B cell (primary cell): ENCODE results near the gene ADORA2B. TPM values are rescaled to one million over a fixed set of nuclear protein-coding genes. Genes with fewer than 3 reads are reported as not detected.

Experiments
- ATAC-seq: fragments of 200-7000 bp; cut with Tn5 transposase; one replicate; pipeline ENCODE4 v1.10.0; 2021; ENCODE audit warnings: low read depth, mild to moderate bottlenecking, moderate number of reproducible peaks, moderate library complexity
- CTCF ChIA-PET: fragments of 350-600 bp; sonication (Branson Sonifier 250); formaldehyde crosslinking; loops from one replicate; lab custom pipeline; 2021; ENCODE audit warnings: antibody characterized with exemption, inconsistent platforms; lab: Charles Lee
- POLR2A ChIA-PET: fragments of 350-600 bp; sonication (Branson Sonifier 250); formaldehyde crosslinking; loops from one replicate; lab custom pipeline; 2021; ENCODE audit warnings: antibody characterized with exemption; lab: Charles Lee
- DNase-seq: peaks from one replicate; pipeline ENCODE4 v3.0.0; 2013
- H2AFZ ChIP-seq: 2 replicates; pipeline ENCODE4 v1.6.1; 2012; ENCODE audit warnings: mild to moderate bottlenecking, low read depth, low read length; ENCODE audit not compliant: insufficient read depth, poor library complexity, severe bottlenecking
- H3K27ac ChIP-seq, 2 donors: 1 replicate in 1 of 2; 2 replicates in 1 of 2; pipeline ENCODE4 v1.5.1; 2012 to 2013; ENCODE audit warnings: low read length in 2 of 2, mild to moderate bottlenecking in 2 of 2, moderate library complexity in 1 of 2
- H3K27me3 ChIP-seq, 4 experiments: fragments of 200-600 bp in 1 of 4; sonication (generic) in 1 of 4; replicated peaks in 1 of 4; 1 replicate in 2 of 4; 2 replicates in 2 of 4; pipeline versions ENCODE4 v1.6.1 to v1.7.0; 2013 to 2016; ENCODE audit warnings: low read length in 3 of 4, mild to moderate bottlenecking in 2 of 4, mixed read lengths in 1 of 4, moderate library complexity in 1 of 4; ENCODE audit not compliant: insufficient read depth in 4 of 4, control insufficient read depth in 3 of 4; ENCODE audit errors: control extremely low read depth in 1 of 4
- H3K36me3 ChIP-seq, 2 experiments: replicated peaks in 1 of 2; 1 replicate in 1 of 2; 2 replicates in 1 of 2; pipeline versions ENCODE4 v1.6.1 to v1.7.1; 2013; ENCODE audit warnings: low read length in 1 of 2; ENCODE audit not compliant: insufficient read depth in 2 of 2, control insufficient read depth in 1 of 2; ENCODE audit errors: control extremely low read depth in 1 of 2, extremely low read depth in 1 of 2
- H3K4me1 ChIP-seq, 2 donors: fragments of 200-600 bp in 1 of 2; sonication (generic) in 1 of 2; 1 replicate in 1 of 2; 2 replicates in 1 of 2; pipeline versions ENCODE4 v1.5.1 to v1.6.1; 2013 to 2017; ENCODE audit warnings: low read length in 2 of 2; ENCODE audit not compliant: control insufficient read depth in 2 of 2, insufficient read depth in 2 of 2
- H3K4me2 ChIP-seq: replicated peaks from 2 replicates; pipeline ENCODE3; 2012; ENCODE audit warnings: mild to moderate bottlenecking, low read depth, low read length; ENCODE audit not compliant: poor library complexity, severe bottlenecking
- H3K4me3 ChIP-seq, 5 experiments: fragments of 200-600 bp in 1 of 5; sonication (generic) in 1 of 5; 1 replicate in 3 of 5; 2 replicates in 2 of 5; pipeline versions ENCODE4 v1.5.1 to v1.7.0; 2011 to 2016; ENCODE audit warnings: low read length in 4 of 5, mild to moderate bottlenecking in 4 of 5, low read depth in 2 of 5, control low read depth in 1 of 5, moderate library complexity in 1 of 5; ENCODE audit not compliant: insufficient read depth in 1 of 5; ENCODE audit errors: control extremely low read depth in 1 of 5, extremely low read depth in 1 of 5
- H3K79me2 ChIP-seq: fragments of 200-600 bp; sonication (generic); one replicate; pipeline ENCODE4 v1.6.0; 2016; ENCODE audit warnings: low read length; ENCODE audit not compliant: control insufficient read depth, insufficient read depth
- H3K9ac ChIP-seq: fragments of 200-600 bp; sonication (generic); 2 replicates; pipeline ENCODE4 v1.6.1; 2017; ENCODE audit warnings: mild to moderate bottlenecking, low read length, moderate library complexity
- H3K9me3 ChIP-seq, 3 donors: one replicate each; pipeline versions ENCODE4 v1.6.1 to v1.7.1; 2013; ENCODE audit warnings: low read length in 2 of 3; ENCODE audit not compliant: control insufficient read depth in 2 of 3, insufficient read depth in 1 of 3; ENCODE audit errors: control extremely low read depth in 1 of 3
- H4K20me1 ChIP-seq: 2 replicates; pipeline ENCODE4 v1.6.0; 2012; ENCODE audit warnings: mild to moderate bottlenecking, low read length; ENCODE audit not compliant: insufficient read depth, control insufficient read depth, poor library complexity, severe bottlenecking
- H3K27ac Mint-ChIP-seq: one replicate; pipeline ENCODE4 v1.8.0; 2021; ENCODE audit warnings: mixed read lengths
- H3K27me3 Mint-ChIP-seq: one replicate; pipeline ENCODE4 v1.8.0; 2021; ENCODE audit warnings: mixed read lengths
- H3K4me1 Mint-ChIP-seq: one replicate; pipeline ENCODE4 v1.8.0; 2021; ENCODE audit warnings: mixed read lengths
- H3K4me3 Mint-ChIP-seq: one replicate; pipeline ENCODE4 v1.8.0; 2021; ENCODE audit warnings: mixed read lengths
- H3K9me3 Mint-ChIP-seq: one replicate; pipeline ENCODE4 v1.8.0; 2022; ENCODE audit warnings: mixed read lengths; ENCODE audit not compliant: insufficient read depth
- EZH2 ChIP-seq: IDR thresholded peaks from 2 replicates; pipeline ENCODE4 v1.6.1; 2012; ENCODE audit warnings: borderline replicate concordance, low read depth, mild to moderate bottlenecking, moderate library complexity, low read length; ENCODE audit not compliant: insufficient read depth, poor library complexity, severe bottlenecking
- WGBS: methylation state at CpG from one replicate; pipeline ENCODE4 v1.1.5; 2013; ENCODE audit warnings: missing lambda C conversion rate; ENCODE audit not compliant: insufficient coverage; 5-methylcytosine and 5-hydroxymethylcytosine counted together
- intact Hi-C: fragments of 100-400 bp; cut with micrococcal nuclease; formaldehyde crosslinking; loops from one replicate; pipeline ENCODE4 v1.10.0; 2022
- polyA plus RNA-seq: library from polyadenylated mRNA; depleted of rRNA; stranded (reverse); fragments of >200 nt; gene quantifications from 2 replicates; pipeline ENCODE4 v1.2.3, GENCODE V29; 2012
- total RNA-seq, 2 donors: library from RNA; stranded (reverse); fragments of 120-200 nt in 1 of 2; gene quantifications; 1 replicate in 1 of 2; 2 replicates in 1 of 2; pipeline versions ENCODE4 v1.2.3 to v1.2.4, GENCODE V29; 2013 to 2022
- TF ChIP-seq, protein P1 (sequence below): fragments of 200-600 bp; IDR thresholded peaks from one replicate; pipeline ENCODE4 v1.8.0; 2022; ENCODE audit warnings: antibody characterized with exemption, mild to moderate bottlenecking

ADORA2B gene
- total and polyA plus RNA-seq, 2 donors (not counting 1 experiment from before 2014, with no cell fraction given) = not detected

DNA sequence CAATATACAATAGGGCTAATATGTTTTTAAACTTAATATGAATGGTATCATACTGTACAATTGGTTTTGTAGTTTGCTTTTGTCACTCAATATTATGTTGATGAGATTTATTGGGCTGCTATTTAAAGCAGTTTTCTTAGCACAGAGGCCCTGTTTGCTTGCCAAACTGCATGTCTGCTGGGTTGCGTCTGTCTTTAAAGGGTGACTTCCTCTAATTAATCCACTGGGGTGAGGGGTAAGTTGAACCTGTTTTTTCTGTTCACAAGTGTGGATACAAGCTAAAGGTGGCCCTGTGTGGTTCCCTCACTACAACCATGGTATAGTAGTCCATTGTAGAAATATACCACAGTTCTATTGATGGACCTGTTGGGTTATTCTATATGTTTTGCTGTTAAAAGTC, 74.4 kb downstream of the ADORA2B start:
- POLR2A ChIA-PET = no interaction called here
- Histone ChIP-seq H3K79me2 (peaks cover 10% of the 10 kb centered on the region), H2AFZ (no peak overlapping the region), H3K9ac (no peak overlapping the region), H3K27me3 (no peaks in the 10 kb centered on the region), H3K27ac (no peak overlapping the region), H3K36me3 (peaks cover 8 to 36% of the 10 kb centered on the region in 2 experiments), H3K4me1 (no peaks in the 10 kb centered on the region), H3K9me3 (no peaks in the 10 kb centered on the region), H4K20me1 (no peaks in the 10 kb centered on the region), H3K4me2 (no peak overlapping the region), H3K4me3 (no peak overlapping the region)
- DNase-seq (no peak), ATAC-seq (no peak)
- Mint-ChIP-seq H3K4me1 (no peaks in the 10 kb centered on the region), H3K27me3 (no peaks in the 10 kb centered on the region), H3K4me3 (no peak overlapping the region), H3K27ac (no peak overlapping the region), H3K9me3 (no peaks in the 10 kb centered on the region)
- no peak for TF ChIP-seq EZH2
- TF ChIP-seq, protein P1, sequence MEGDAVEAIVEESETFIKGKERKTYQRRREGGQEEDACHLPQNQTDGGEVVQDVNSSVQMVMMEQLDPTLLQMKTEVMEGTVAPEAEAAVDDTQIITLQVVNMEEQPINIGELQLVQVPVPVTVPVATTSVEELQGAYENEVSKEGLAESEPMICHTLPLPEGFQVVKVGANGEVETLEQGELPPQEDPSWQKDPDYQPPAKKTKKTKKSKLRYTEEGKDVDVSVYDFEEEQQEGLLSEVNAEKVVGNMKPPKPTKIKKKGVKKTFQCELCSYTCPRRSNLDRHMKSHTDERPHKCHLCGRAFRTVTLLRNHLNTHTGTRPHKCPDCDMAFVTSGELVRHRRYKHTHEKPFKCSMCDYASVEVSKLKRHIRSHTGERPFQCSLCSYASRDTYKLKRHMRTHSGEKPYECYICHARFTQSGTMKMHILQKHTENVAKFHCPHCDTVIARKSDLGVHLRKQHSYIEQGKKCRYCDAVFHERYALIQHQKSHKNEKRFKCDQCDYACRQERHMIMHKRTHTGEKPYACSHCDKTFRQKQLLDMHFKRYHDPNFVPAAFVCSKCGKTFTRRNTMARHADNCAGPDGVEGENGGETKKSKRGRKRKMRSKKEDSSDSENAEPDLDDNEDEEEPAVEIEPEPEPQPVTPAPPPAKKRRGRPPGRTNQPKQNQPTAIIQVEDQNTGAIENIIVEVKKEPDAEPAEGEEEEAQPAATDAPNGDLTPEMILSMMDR = no peak
- CTCF ChIA-PET = no interaction called here
- no CpG with 5 or more reads among the region's 1 CpG for WGBS
- intact Hi-C loops = no loop called here

DNA sequence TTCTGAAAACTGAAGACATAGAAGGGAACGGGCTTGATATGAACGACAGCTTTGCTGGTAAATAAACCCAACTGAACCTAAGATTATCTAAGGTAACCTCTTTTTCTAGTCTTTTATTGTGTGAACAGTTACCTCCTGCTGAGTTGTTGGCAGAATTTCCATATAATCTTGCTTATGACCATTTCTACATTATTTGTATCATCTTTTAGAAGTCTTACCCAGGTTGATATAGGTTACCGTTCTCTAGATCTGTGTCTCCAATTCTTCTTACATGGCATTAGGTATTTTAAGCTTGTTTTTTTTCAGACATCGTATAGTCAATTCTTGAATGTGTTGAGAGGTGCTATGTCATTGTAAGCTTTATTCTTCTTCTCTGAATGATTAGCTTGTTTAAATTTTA, 79.0 kb downstream of the ADORA2B start:
- Mint-ChIP-seq H3K4me1 (peaks cover 12% of the 10 kb centered on the region), H3K27ac (no peak overlapping the region), H3K4me3 (no peak overlapping the region), H3K27me3 (no peaks in the 10 kb centered on the region), H3K9me3 (no peaks in the 10 kb centered on the region)
- ChIA-PET POLR2A (no interaction called here), CTCF (no interaction called here)
- TF ChIP-seq, protein P1 = no peak
- no peak for TF ChIP-seq EZH2
- peaks cover 18 to 55% of the 10 kb centered on the region in 2 experiments for H3K36me3 ChIP-seq
- intact Hi-C loops = no loop called here
- no peaks in the 10 kb centered on the region for H4K20me1 ChIP-seq
- H3K9ac ChIP-seq = no peak overlapping the region
- H3K4me3 ChIP-seq = no peak overlapping the region
- no peak overlapping the region for H3K4me2 ChIP-seq
- no peak for DNase-seq
- WGBS = no CpG with 5 or more reads among the region's 4 CpGs
- no peak for ATAC-seq
- no peaks in the 10 kb centered on the region for H3K9me3 ChIP-seq
- no peaks in the 10 kb centered on the region for H3K4me1 ChIP-seq
- peaks cover 3% of the 10 kb centered on the region for H3K79me2 ChIP-seq
- no peak overlapping the region for H3K27ac ChIP-seq
- no peaks in the 10 kb centered on the region for H3K27me3 ChIP-seq
- no peak overlapping the region for H2AFZ ChIP-seq
